ENCODE measurements around the gene PLS1.

DNA sequence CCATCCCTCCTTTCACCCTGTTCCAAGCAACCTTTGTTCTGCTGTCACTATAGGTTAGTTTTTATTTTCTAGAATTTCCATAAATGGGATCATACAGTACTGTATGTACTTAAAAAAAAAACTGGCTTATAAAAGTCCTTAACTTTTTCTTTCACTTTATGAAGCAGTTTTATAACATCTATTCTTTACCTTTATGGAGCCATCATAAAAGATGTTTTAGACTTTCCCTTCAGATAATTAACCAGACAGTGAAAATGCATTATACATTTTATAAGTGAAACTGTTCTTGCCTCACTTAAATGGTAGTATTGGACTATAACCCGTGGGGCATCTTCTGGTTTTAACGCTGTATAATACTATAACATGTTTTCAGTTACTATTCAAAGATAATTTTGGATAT, 26.2 kb downstream of the PLS1 start:
- TF ChIP-seq, protein P1, sequence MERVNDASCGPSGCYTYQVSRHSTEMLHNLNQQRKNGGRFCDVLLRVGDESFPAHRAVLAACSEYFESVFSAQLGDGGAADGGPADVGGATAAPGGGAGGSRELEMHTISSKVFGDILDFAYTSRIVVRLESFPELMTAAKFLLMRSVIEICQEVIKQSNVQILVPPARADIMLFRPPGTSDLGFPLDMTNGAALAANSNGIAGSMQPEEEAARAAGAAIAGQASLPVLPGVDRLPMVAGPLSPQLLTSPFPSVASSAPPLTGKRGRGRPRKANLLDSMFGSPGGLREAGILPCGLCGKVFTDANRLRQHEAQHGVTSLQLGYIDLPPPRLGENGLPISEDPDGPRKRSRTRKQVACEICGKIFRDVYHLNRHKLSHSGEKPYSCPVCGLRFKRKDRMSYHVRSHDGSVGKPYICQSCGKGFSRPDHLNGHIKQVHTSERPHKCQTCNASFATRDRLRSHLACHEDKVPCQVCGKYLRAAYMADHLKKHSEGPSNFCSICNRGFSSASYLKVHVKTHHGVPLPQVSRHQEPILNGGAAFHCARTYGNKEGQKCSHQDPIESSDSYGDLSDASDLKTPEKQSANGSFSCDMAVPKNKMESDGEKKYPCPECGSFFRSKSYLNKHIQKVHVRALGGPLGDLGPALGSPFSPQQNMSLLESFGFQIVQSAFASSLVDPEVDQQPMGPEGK (CRISPR knock-in tag; IDR thresholded peaks at IDR 0.05; ENCODE audit: borderline replicate concordance): no peak
- TF ChIP-seq TCF4 (CRISPR knock-in tag; IDR thresholded peaks at IDR 0.05; ENCODE audit: borderline replicate concordance) (no peak), ARNTL (CRISPR knock-in tag; IDR thresholded peaks at IDR 0.05; ENCODE audit: borderline replicate concordance, low read depth) (no peak), SNAI2 (CRISPR knock-in tag; IDR thresholded peaks at IDR 0.05) (no peak), ZFP3 (CRISPR knock-in tag; IDR thresholded peaks at IDR 0.05) (no peak), ZNF70 (CRISPR knock-in tag; IDR thresholded peaks at IDR 0.05) (no peak), TSHZ2 (CRISPR knock-in tag; IDR thresholded peaks at IDR 0.05) (no peak), TOX (CRISPR knock-in tag; IDR thresholded peaks at IDR 0.05; ENCODE audit: borderline replicate concordance) (no peak), CSRNP3 (CRISPR knock-in tag; IDR thresholded peaks at IDR 0.05) (no peak), ZNF565 (CRISPR knock-in tag; conservative IDR thresholded peaks at IDR 0.05; ENCODE audit: low read depth) (no peak), CSDC2 (CRISPR knock-in tag; IDR thresholded peaks at IDR 0.05) (no peak), BACH2 (CRISPR knock-in tag; IDR thresholded peaks at IDR 0.05; ENCODE audit: borderline replicate concordance) (no peak), ZFP30 (CRISPR knock-in tag; IDR thresholded peaks at IDR 0.05) (no peak)
